ENCODE measurements around the gene ELFN2. TPM values are rescaled to one million over a fixed set of nuclear protein-coding genes. Genes with fewer than 3 reads are reported as not detected.

ELFN2 gene
- total RNA-seq, 6 experiments from 2014 or later, result 0.07 to 0.93 (median 0.49) TPM

DNA sequence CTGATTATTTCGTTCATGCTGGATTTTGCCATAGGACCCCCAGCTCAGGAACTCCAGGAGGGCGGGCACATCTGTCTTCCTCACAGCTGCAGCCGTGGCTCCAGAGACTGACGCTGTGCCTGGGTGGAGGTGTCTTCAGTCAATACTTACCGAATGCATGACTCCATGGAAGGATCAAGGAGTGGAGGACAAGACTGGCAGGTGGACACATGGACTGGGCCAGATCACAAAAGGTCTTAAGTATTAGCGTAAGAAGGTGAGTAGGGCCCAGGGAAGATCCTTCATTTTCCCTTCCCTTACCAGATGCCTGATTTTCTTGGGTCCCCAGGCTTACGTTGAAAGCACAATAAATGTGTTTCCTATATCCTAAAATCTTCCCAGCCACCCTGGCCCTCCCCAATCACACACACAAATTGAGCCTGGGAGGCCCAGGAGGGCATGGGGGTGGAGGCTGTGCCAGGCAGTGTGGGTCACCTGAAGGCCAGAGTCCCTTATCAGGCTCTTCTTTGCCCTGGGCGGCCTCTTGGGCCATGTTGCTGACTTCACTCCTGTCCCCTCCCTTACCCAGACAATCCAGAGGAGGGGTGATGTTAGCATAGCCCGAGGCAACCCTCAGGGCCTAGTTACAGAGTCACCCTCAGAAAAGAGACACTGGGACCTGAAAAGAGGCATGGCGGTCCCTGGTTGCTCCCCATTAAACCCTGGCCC lies 88.6 kb downstream of the ELFN2 start:
- H3K27ac ChIP-seq, result no peak overlapping the region
- no peaks in the 10 kb centered on the region for H3K36me3 ChIP-seq
- ATAC-seq (peak in 3 of 4 donors; percentile 55 to 87 (median 64)), DNase-seq (peak in 2 of 3 donors; percentile 54 to 61)
- intact Hi-C loops (cut with DNase I), result no loop called here
- no peaks in the 10 kb centered on the region for H3K9me3 ChIP-seq
- no peaks in the 10 kb centered on the region for H3K4me1 ChIP-seq
- H3K27me3 ChIP-seq, result no peaks in the 10 kb centered on the region
- 77% methylated on average over 7 of the region's 10 CpGs for WGBS (ENCODE audit: insufficient coverage, low coverage, low lambda C conversion rate, missing lambda C conversion rate)
- TF ChIP-seq, protein P1, sequence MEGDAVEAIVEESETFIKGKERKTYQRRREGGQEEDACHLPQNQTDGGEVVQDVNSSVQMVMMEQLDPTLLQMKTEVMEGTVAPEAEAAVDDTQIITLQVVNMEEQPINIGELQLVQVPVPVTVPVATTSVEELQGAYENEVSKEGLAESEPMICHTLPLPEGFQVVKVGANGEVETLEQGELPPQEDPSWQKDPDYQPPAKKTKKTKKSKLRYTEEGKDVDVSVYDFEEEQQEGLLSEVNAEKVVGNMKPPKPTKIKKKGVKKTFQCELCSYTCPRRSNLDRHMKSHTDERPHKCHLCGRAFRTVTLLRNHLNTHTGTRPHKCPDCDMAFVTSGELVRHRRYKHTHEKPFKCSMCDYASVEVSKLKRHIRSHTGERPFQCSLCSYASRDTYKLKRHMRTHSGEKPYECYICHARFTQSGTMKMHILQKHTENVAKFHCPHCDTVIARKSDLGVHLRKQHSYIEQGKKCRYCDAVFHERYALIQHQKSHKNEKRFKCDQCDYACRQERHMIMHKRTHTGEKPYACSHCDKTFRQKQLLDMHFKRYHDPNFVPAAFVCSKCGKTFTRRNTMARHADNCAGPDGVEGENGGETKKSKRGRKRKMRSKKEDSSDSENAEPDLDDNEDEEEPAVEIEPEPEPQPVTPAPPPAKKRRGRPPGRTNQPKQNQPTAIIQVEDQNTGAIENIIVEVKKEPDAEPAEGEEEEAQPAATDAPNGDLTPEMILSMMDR (IDR thresholded peaks at IDR 0.05), result no peak
- TF ChIP-seq POLR2A (IDR thresholded peaks at IDR 0.05), result no peak
- H3K4me3 ChIP-seq, result no peak overlapping the region

DNA sequence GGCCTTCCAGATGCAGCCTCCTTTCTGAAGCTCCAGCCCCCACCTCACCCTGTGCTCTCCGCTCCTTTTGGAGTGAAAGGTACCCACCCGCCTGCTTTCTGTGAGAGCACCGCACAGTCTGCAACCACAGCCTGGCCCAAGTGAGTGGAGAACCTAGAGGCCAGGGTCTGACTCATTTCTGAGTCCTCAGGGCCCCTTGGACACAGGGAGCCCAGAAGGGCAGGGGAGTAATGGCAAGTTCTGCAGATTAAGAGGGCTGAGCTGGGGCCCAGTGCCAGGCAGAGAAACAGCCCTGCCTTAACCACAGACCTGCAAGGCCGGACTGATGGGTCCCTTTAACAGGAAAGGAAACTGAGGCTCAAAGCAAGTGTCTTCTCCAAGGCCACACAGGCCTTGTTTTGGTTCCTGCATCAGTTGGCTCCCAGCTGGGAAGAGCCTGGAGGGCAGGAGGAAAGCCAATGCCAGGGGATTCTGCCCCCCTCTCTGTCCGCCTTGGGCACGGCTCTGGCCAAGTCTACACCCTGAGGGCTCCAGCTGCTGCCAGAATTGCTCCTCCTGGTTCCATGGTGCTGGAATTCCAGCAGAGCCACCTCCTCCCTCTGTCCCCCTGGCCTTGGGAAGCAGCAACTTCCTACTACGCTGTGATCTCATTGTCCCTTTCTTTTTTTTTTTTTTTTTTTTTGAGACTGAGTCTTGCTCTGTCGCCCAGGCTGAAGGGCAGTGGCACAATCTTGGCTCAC lies 89.9 kb downstream of the ELFN2 start:
- intact Hi-C loops (cut with DNase I), result no loop called here
- ATAC-seq (no peak), DNase-seq (no peak)
- Histone ChIP-seq H3K9me3 (no peaks in the 10 kb centered on the region), H3K36me3 (no peaks in the 10 kb centered on the region), H3K4me3 (no peak overlapping the region), H3K27me3 (no peaks in the 10 kb centered on the region), H3K4me1 (no peaks in the 10 kb centered on the region), H3K27ac (no peak overlapping the region)
- TF ChIP-seq, protein P1 (IDR thresholded peaks at IDR 0.05), result no peak
- TF ChIP-seq POLR2A (IDR thresholded peaks at IDR 0.05), result no peak
- WGBS (ENCODE audit: insufficient coverage, low coverage, low lambda C conversion rate, missing lambda C conversion rate), result 94% methylated on average over 3 of the region's 8 CpGs

DNA sequence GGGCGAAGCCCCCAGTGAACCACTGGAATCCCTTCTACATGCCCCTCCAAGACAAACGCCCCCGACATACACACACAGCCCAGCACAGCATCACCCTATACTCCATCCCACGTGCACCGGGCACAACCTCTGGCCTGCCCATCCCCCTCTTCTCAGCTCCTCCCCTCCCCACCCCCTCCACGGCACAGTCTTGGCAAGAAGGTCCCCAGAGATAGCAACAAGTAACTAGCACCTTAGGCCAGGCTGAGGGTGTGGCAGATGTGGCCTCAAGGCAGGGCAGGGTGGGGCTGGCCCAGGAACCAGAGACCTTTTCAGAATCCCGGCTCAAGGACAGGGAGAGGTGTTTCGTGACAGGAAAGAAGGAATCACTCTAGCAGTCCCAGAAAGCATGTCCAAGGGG lies 90.7 kb downstream of the ELFN2 start:
- intact Hi-C loops (cut with DNase I), result no loop called here
- no peaks in the 10 kb centered on the region for H3K36me3 ChIP-seq
- H3K27me3 ChIP-seq, result no peaks in the 10 kb centered on the region
- TF ChIP-seq, protein P1 (IDR thresholded peaks at IDR 0.05), result no peak
- 73% methylated on average over 6 of the region's 8 CpGs for WGBS (ENCODE audit: insufficient coverage, low coverage, low lambda C conversion rate, missing lambda C conversion rate)
- H3K4me1 ChIP-seq, result no peaks in the 10 kb centered on the region
- DNase-seq (no peak), ATAC-seq (no peak)
- no peak overlapping the region for H3K4me3 ChIP-seq
- H3K9me3 ChIP-seq, result no peaks in the 10 kb centered on the region
- H3K27ac ChIP-seq, result no peak overlapping the region

DNA sequence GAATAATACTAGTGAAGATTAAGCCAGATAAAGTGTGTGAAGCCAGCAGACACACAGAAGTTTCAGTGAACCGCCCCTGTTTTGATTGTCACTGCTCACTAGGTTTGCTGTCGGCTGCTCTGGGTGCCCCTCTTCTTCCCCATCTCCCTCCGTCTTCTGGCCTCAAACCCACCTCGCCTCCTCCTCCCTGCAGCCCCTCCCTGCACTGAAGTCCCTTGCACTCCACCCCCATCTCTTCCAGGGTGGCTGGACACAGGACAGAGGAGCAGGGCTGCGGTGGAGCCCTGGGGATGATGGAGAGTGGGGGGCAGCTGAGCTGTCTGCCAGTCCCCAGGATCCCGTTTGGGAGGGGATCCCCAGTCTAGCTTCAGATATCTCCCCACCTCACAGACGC lies 91.5 kb downstream of the ELFN2 start:
- Histone ChIP-seq H3K27me3 (no peaks in the 10 kb centered on the region), H3K4me1 (no peaks in the 10 kb centered on the region), H3K4me3 (no peak overlapping the region), H3K36me3 (no peaks in the 10 kb centered on the region), H3K9me3 (no peaks in the 10 kb centered on the region), H3K27ac (no peak overlapping the region)
- ATAC-seq (no peak), DNase-seq (no peak)
- 42% methylated on average over 5 of the region's 7 CpGs for WGBS (ENCODE audit: insufficient coverage, low coverage, low lambda C conversion rate, missing lambda C conversion rate)
- no peak for TF ChIP-seq POLR2A (IDR thresholded peaks at IDR 0.05)
- TF ChIP-seq, protein P1 (IDR thresholded peaks at IDR 0.05), result no peak
- intact Hi-C loops (cut with DNase I), result no loop called here

Data from right lobe of liver (tissue), 6 donors.